ENCODE data around the gene WSCD1.

- no peak for TF ChIP-seq CTCF (IDR thresholded peaks at IDR 0.05)
- no peak for TF ChIP-seq POLR2A (IDR thresholded peaks at IDR 0.05)
Measured at GRCh38 chr17:6057562-6057961, 12.6 kb upstream of the WSCD1 start.

All from upper lobe of left lung (tissue), 4 donors.